Kidney tubule cell (primary cell): ENCODE data around the gene ERCC6L.

Experiments
- DNase-seq: peaks from one replicate; pipeline ENCODE4 v3.0.0-alpha.2; 2018; ENCODE audit warnings: low spot score

The ERCC6L gene

DNA sequence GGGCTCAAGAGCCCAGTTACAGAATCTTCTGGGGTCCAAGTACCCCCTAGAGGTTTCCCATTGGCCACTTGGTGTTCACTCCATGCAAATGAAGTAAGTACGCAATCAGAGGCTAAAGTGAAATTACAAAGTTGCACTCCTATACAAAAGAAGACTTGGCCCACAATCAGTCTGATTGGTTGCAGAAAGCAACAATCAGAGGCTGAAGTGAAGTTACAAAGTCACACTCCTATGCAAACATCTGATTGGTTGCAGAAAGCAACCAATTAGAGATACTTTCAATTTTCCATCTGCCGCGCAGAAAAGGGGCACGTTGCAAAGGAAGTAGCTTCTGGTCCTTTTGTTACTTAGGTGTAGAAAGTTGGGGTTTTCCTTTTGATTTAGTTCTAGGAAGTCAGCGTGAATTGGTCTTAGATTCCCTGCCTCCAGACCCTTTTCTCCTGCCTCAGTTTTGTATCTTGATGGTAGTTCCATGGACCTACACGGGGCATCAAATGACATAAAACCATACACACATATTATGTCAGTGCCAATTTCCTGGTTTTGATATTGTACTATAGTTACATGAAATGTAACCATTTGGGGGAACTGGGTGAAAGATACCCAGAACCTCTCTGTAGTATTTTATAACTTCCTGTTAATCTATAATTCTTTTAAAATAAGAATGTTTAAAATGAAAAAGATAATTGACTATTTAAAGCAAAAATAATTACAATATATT is 69.7 kb downstream of the ERCC6L start:
- no peak for DNase-seq

DNA sequence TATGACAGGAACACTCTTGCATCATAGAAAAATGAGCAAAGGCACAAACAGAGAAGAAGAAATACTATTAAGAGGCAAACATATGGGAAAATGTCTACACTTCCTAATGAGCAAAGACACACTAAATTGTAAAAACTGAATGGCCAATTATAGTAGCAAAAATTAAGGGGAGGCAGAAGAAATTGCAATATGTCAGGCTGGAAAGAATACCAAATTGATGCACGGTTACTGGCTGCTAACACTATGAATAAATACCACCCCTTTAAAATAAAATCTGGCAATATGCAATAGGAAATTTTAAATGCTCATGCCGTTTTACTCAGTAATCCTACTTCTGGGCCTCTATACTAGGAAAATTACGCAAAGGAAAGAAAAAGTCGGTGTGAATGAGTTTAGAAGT is 73.3 kb downstream of the ERCC6L start:
- no peak for DNase-seq

DNA sequence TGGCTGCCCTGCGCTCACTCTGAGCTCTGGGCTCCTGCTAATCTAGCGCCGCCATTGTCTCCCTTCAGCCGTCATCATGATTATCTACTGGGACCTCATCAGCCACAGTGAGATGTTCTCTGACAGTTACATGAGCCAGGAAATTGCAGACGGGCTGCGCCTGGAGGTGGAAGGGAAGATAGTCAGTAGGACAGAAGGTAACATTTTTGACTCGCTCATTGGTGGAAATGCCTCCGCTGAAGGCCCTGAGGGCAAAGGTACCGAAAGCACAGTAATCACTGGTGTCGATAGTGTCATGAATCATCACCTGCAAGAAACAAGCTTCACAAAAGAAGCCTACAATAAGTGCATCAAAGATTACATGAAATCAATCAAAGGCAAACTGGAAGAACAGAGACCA is 79.1 kb downstream of the ERCC6L start:
- no peak for DNase-seq

DNA sequence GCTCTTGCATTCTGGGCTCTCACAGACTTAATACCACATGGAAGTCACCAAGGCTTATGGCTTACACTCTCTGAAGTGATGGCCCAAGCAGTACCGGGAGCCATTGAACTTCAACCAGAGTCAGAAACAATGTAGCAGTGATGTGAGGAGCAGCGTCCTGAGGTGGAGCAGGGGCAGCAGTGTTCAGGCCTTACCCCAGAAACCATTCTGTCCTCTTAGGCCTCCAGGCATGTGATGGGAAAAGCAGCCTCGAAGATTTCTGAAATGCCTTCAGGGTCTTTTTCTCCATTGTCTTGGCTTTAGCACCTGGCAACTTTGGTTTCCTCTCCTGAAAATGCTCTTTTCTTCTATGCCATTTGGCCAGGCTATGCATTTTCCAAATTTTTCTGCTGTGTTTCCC is 80.1 kb downstream of the ERCC6L start:
- no peak for DNase-seq
